IPS-20b (cell line): ENCODE measurements around the gene EPHA4.

ENCODE experiments used
- H3K27ac ChIP-seq: one replicate; pipeline ENCODE4 v1.5.1; 2013; ENCODE audit warnings: low read length
- H3K27me3 ChIP-seq: 2 replicates; pipeline ENCODE4 v1.6.1; 2013; ENCODE audit warnings: mild to moderate bottlenecking, low read length, inconsistent platforms; ENCODE audit not compliant: insufficient read depth
- H3K36me3 ChIP-seq: 2 replicates; pipeline ENCODE4 v1.6.1; 2013; ENCODE audit warnings: low read depth, mild to moderate bottlenecking, inconsistent platforms, low read length, moderate library complexity; ENCODE audit not compliant: insufficient read depth
- H3K4me1 ChIP-seq: 2 replicates; pipeline ENCODE4 v1.6.1; 2013; ENCODE audit warnings: mild to moderate bottlenecking, control low read depth, inconsistent platforms, low read length, moderate library complexity; ENCODE audit not compliant: insufficient read depth
- H3K4me3 ChIP-seq: 2 replicates; pipeline ENCODE4 v1.5.1; 2013; ENCODE audit warnings: mild to moderate bottlenecking, low read length, inconsistent platforms
- H3K9ac ChIP-seq: 2 replicates; pipeline ENCODE4 v1.6.1; 2013; ENCODE audit warnings: low read depth, mild to moderate bottlenecking, inconsistent platforms, low read length, moderate library complexity
- H3K9me3 ChIP-seq: 2 replicates; pipeline ENCODE4 v1.6.1; 2013; ENCODE audit warnings: mild to moderate bottlenecking, low read depth, low read length, inconsistent platforms; ENCODE audit not compliant: insufficient read depth

Gene EPHA4

GRCh38 chr2:221463241-221463896 is 108.7 kb downstream of the EPHA4 start:
- Histone ChIP-seq H3K9me3 (no peaks in the 10 kb centered on the region), H3K4me3 (no peak overlapping the region), H3K9ac (no peak overlapping the region), H3K27ac (no peak overlapping the region), H3K4me1 (peaks cover 10% of the 10 kb centered on the region; the same call in 1 of the 2 replicates), H3K27me3 (peaks cover 36% of the 10 kb centered on the region), H3K36me3 (no peaks in the 10 kb centered on the region)

GRCh38 chr2:221461901-221462300 is 110.2 kb downstream of the EPHA4 start:
- 0 out of 2 replicates have a peak, but pooled peaks cover under 1% of the 10 kb centered on the region for H3K4me1 ChIP-seq
- no peak overlapping the region for H3K27ac ChIP-seq
- no peak overlapping the region for H3K4me3 ChIP-seq
- peaks cover 24% of the 10 kb centered on the region for H3K27me3 ChIP-seq
- no peaks in the 10 kb centered on the region for H3K36me3 ChIP-seq
- H3K9ac ChIP-seq, result no peak overlapping the region
- H3K9me3 ChIP-seq, result no peaks in the 10 kb centered on the region

GRCh38 chr2:221460136-221460535 is 112.0 kb downstream of the EPHA4 start:
- peaks cover 6% of the 10 kb centered on the region; the same call in 1 of the 2 replicates for H3K27me3 ChIP-seq
- no peak overlapping the region for H3K27ac ChIP-seq
- no peak overlapping the region for H3K4me3 ChIP-seq
- no peaks in the 10 kb centered on the region for H3K9me3 ChIP-seq
- no peaks in the 10 kb centered on the region for H3K36me3 ChIP-seq
- H3K4me1 ChIP-seq, result peaks cover 8% of the 10 kb centered on the region; the same call in 1 of the 2 replicates
- H3K9ac ChIP-seq, result no peak overlapping the region

GRCh38 chr2:221458578-221458977 is 113.5 kb downstream of the EPHA4 start:
- H3K27ac ChIP-seq, result no peak overlapping the region
- H3K4me1 ChIP-seq, result peaks cover 15% of the 10 kb centered on the region; the same call in 1 of the 2 replicates
- H3K9ac ChIP-seq, result no peak overlapping the region
- H3K27me3 ChIP-seq, result peaks cover 2% of the 10 kb centered on the region; the same call in 1 of the 2 replicates
- H3K9me3 ChIP-seq, result no peaks in the 10 kb centered on the region
- H3K4me3 ChIP-seq, result no peak overlapping the region
- no peaks in the 10 kb centered on the region for H3K36me3 ChIP-seq

GRCh38 chr2:221455214-221455613 is 116.9 kb downstream of the EPHA4 start:
- Histone ChIP-seq H3K36me3 (no peaks in the 10 kb centered on the region; the same call in 1 of the 2 replicates), H3K9ac (no peak overlapping the region), H3K27ac (no peak overlapping the region), H3K27me3 (no peaks in the 10 kb centered on the region), H3K4me1 (peaks cover 15% of the 10 kb centered on the region; the same call in 1 of the 2 replicates), H3K9me3 (no peaks in the 10 kb centered on the region), H3K4me3 (no peak overlapping the region)

- no peak overlapping the region for H3K4me3 ChIP-seq
- H3K9ac ChIP-seq, result no peak overlapping the region
- H3K9me3 ChIP-seq, result no peaks in the 10 kb centered on the region
- H3K36me3 ChIP-seq, result no peaks in the 10 kb centered on the region; the same call in 1 of the 2 replicates
- no peaks in the 10 kb centered on the region for H3K27me3 ChIP-seq
- peaks cover 15% of the 10 kb centered on the region; the same call in 1 of the 2 replicates for H3K4me1 ChIP-seq
- H3K27ac ChIP-seq, result no peak overlapping the region
Observed at GRCh38 chr2:221454459-221455105, 117.5 kb downstream of the EPHA4 start.

GRCh38 chr2:221451862-221452788 is 120.0 kb downstream of the EPHA4 start:
- Histone ChIP-seq H3K9ac (no peak overlapping the region), H3K27ac (no peak overlapping the region), H3K4me3 (no peak overlapping the region), H3K36me3 (no peaks in the 10 kb centered on the region; the same call in 1 of the 2 replicates), H3K27me3 (no peaks in the 10 kb centered on the region), H3K9me3 (no peaks in the 10 kb centered on the region), H3K4me1 (peaks cover 18% of the 10 kb centered on the region; the same call in 1 of the 2 replicates)

GRCh38 chr2:221450280-221450679 is 121.8 kb downstream of the EPHA4 start:
- H3K4me3 ChIP-seq, result no peak overlapping the region
- no peak overlapping the region for H3K9ac ChIP-seq
- H3K27me3 ChIP-seq, result no peaks in the 10 kb centered on the region
- no peaks in the 10 kb centered on the region for H3K9me3 ChIP-seq
- H3K27ac ChIP-seq, result no peak overlapping the region
- no peaks in the 10 kb centered on the region; the same call in 1 of the 2 replicates for H3K36me3 ChIP-seq
- H3K4me1 ChIP-seq, result peaks cover 15% of the 10 kb centered on the region; the same call in 1 of the 2 replicates

- Histone ChIP-seq H3K9ac (no peak overlapping the region), H3K27ac (no peak overlapping the region), H3K9me3 (no peaks in the 10 kb centered on the region), H3K27me3 (no peaks in the 10 kb centered on the region), H3K36me3 (no peaks in the 10 kb centered on the region; the same call in 1 of the 2 replicates), H3K4me3 (no peak overlapping the region), H3K4me1 (peaks cover 10% of the 10 kb centered on the region; the same call in 1 of the 2 replicates)
Observed at GRCh38 chr2:221449406-221449805, 122.7 kb downstream of the EPHA4 start.

GRCh38 chr2:221448844-221449390 is 123.2 kb downstream of the EPHA4 start:
- peaks cover 7% of the 10 kb centered on the region; the same call in 1 of the 2 replicates for H3K4me1 ChIP-seq
- no peaks in the 10 kb centered on the region; the same call in 1 of the 2 replicates for H3K36me3 ChIP-seq
- no peaks in the 10 kb centered on the region for H3K27me3 ChIP-seq
- no peak overlapping the region for H3K9ac ChIP-seq
- no peak overlapping the region for H3K4me3 ChIP-seq
- no peaks in the 10 kb centered on the region for H3K9me3 ChIP-seq
- no peak overlapping the region for H3K27ac ChIP-seq
